Measurements from ENCODE around the gene SHROOM4. TPM values are rescaled to one million over a fixed set of nuclear protein-coding genes. Genes with fewer than 3 reads are reported as not detected.

Gene SHROOM4
- total and polyA plus RNA-seq, 7 donors, result 1.8 to 11.2 (median 5.1) TPM

DNA sequence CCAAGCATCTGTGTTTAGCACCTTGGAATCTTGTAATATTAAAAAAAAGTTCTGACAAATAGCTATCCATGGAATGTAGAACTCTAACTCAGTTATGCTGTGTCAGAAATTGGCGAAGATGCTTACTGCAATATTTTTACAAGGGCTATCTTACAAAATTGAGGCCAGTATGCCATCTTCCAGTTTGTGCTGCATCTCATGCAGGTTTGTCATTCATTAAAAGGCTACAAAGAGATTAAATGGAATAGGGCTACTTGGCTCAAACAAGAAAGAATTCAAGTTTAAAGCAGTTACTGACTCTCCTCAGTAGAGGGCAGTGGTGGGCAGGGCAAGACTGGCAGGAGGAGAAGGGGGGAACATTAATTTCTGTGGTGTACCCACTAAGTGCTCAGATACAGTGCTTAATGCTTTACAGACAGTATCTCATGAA is 66.5 kb downstream of the SHROOM4 start:
- Histone ChIP-seq H3K9me3 (no peaks in the 10 kb centered on the region), H3K36me3 (ENCODE audit: insufficient read depth in 1 of 2, low read depth in 1 of 2) (no peaks in the 10 kb centered on the region), H3K4me3 (no peak overlapping the region), H3K27me3 (ENCODE audit: insufficient read depth in 3 of 3, low read length in 2 of 3) (peaks cover 0 to 13% (median 0%) of the 10 kb centered on the region in 3 donors), H3K27ac (no peak overlapping the region), H3K4me1 (no peaks in the 10 kb centered on the region)
- intact Hi-C loops (cut with DNase I), result loop anchor here in 1 of 2 donors (5.0 kb wide), 1 partner anchor 155 kb away; no protein-coding TSS in a partner anchor
- TF ChIP-seq, protein P1, sequence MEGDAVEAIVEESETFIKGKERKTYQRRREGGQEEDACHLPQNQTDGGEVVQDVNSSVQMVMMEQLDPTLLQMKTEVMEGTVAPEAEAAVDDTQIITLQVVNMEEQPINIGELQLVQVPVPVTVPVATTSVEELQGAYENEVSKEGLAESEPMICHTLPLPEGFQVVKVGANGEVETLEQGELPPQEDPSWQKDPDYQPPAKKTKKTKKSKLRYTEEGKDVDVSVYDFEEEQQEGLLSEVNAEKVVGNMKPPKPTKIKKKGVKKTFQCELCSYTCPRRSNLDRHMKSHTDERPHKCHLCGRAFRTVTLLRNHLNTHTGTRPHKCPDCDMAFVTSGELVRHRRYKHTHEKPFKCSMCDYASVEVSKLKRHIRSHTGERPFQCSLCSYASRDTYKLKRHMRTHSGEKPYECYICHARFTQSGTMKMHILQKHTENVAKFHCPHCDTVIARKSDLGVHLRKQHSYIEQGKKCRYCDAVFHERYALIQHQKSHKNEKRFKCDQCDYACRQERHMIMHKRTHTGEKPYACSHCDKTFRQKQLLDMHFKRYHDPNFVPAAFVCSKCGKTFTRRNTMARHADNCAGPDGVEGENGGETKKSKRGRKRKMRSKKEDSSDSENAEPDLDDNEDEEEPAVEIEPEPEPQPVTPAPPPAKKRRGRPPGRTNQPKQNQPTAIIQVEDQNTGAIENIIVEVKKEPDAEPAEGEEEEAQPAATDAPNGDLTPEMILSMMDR (IDR thresholded peaks at IDR 0.05), result peak; percentile 48
- WGBS, 3 donors, result 41 to 92% (median 80%) methylated on average over 1 of the region's 1 CpG
- ATAC-seq, result no peak
- DNase-seq, result no peak

DNA sequence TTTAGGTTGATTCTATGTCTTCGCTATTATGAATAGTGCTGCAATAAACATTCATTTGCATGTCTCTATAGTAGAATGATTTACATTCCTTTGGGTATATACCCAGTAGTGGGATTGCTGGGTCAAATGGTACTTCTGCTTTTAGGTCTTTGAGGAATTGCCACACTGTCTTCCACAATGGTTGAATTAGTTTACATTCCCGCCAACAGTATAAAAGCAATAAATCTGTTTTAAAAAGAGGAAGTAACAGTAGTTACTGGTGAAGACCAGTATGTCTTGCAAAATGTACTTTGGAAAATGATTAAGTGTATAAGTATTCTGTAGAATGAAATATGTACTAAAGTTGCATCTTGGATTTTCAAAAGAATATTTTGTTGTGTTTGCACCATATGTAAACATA is 77.3 kb downstream of the SHROOM4 start:
- intact Hi-C loops (cut with DNase I), result no loop called here
- no peak for ATAC-seq
- no peak for DNase-seq
- Histone ChIP-seq H3K4me3 (no peak overlapping the region), H3K9me3 (peaks cover 5% of the 10 kb centered on the region), H3K36me3 (ENCODE audit: insufficient read depth in 1 of 2, low read depth in 1 of 2) (no peaks in the 10 kb centered on the region), H3K27ac (no peak overlapping the region), H3K27me3 (ENCODE audit: insufficient read depth in 3 of 3, low read length in 2 of 3) (peaks cover 0 to 8% (median 0%) of the 10 kb centered on the region in 3 donors), H3K4me1 (no peaks in the 10 kb centered on the region)
- 81 to 93% (median 90%) methylated on average over 2 of the region's 2 CpGs for WGBS, 3 donors
- TF ChIP-seq, protein P1 (IDR thresholded peaks at IDR 0.05), result no peak

DNA sequence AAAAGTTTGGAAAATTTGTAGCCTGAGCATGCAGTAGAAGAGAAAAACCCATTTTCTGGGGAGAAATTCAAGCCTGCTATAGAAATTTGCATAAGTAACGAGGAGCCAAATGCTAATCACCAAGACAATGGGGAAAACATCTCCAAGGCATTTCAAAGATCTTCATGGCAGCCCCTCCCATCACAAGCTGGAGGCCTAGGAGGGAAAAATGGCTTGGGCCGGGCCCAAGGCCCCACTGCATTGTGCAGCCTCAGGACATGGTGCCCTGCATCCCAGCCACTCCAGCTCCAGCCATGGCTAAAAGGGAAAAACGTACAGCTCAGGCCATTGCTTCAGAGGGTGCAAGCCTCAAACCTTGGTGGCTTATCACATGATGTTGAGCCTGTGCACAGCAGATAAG is 87.7 kb downstream of the SHROOM4 start:
- H3K9me3 ChIP-seq, result no peaks in the 10 kb centered on the region
- ATAC-seq (no peak), DNase-seq (no peak)
- WGBS, 3 donors, result 67 to 89% (median 81%) methylated on average over 3 of the region's 3 CpGs
- H3K27ac ChIP-seq, result no peak overlapping the region
- H3K27me3 ChIP-seq (ENCODE audit: insufficient read depth in 3 of 3, low read length in 2 of 3), result peaks cover 0 to 27% (median 0%) of the 10 kb centered on the region in 3 donors
- TF ChIP-seq, protein P1 (IDR thresholded peaks at IDR 0.05), result no peak
- H3K36me3 ChIP-seq (ENCODE audit: insufficient read depth in 1 of 2, low read depth in 1 of 2), result no peaks in the 10 kb centered on the region
- intact Hi-C loops (cut with DNase I), result no loop called here
- H3K4me1 ChIP-seq, result no peaks in the 10 kb centered on the region
- H3K4me3 ChIP-seq, result no peak overlapping the region

DNA sequence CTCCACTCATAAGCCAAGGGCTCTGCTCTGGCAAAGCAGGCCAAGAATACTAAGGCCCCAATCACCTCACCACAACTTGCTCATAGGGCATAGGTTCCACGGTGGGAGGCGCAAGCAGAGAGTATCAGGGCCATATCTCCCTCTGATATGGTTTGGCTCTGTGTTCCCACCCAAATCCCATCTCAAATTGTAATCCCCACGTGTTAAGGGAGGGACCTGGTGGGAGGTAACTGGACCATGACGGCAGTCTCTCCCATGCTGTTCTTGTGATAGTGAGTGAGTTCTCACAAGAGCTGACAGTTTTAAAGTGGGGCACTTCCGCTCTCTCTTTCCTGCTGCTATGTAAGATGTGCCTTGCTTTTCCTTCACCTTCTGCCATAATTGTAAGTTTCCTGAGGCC is 88.7 kb downstream of the SHROOM4 start:
- intact Hi-C loops (cut with DNase I), result no loop called here

More for the DNA sequence above, 88.7 kb downstream of the SHROOM4 start:
- WGBS, 3 donors, result 77 to 88% (median 86%) methylated on average over 5 of the region's 5 CpGs
- H3K36me3 ChIP-seq (ENCODE audit: insufficient read depth in 1 of 2, low read depth in 1 of 2), result no peaks in the 10 kb centered on the region
- DNase-seq, result no peak
- no peaks in the 10 kb centered on the region for H3K4me1 ChIP-seq
- no peaks in the 10 kb centered on the region for H3K9me3 ChIP-seq
- peaks cover 0 to 27% (median 0%) of the 10 kb centered on the region in 3 donors for H3K27me3 ChIP-seq (ENCODE audit: insufficient read depth in 3 of 3, low read length in 2 of 3)
- ATAC-seq, result no peak
- no peak overlapping the region for H3K27ac ChIP-seq
- TF ChIP-seq, protein P1 (IDR thresholded peaks at IDR 0.05), result no peak
- H3K4me3 ChIP-seq, result no peak overlapping the region

All from psoas muscle (tissue), 8 donors.